ENCODE results near the gene NCL.
"Not testable (repeated sequence)": the region's sequence is repeated elsewhere in the genome, so short reads cannot be mapped to it uniquely, and the experiment has no call there.

The NCL gene

DNA sequence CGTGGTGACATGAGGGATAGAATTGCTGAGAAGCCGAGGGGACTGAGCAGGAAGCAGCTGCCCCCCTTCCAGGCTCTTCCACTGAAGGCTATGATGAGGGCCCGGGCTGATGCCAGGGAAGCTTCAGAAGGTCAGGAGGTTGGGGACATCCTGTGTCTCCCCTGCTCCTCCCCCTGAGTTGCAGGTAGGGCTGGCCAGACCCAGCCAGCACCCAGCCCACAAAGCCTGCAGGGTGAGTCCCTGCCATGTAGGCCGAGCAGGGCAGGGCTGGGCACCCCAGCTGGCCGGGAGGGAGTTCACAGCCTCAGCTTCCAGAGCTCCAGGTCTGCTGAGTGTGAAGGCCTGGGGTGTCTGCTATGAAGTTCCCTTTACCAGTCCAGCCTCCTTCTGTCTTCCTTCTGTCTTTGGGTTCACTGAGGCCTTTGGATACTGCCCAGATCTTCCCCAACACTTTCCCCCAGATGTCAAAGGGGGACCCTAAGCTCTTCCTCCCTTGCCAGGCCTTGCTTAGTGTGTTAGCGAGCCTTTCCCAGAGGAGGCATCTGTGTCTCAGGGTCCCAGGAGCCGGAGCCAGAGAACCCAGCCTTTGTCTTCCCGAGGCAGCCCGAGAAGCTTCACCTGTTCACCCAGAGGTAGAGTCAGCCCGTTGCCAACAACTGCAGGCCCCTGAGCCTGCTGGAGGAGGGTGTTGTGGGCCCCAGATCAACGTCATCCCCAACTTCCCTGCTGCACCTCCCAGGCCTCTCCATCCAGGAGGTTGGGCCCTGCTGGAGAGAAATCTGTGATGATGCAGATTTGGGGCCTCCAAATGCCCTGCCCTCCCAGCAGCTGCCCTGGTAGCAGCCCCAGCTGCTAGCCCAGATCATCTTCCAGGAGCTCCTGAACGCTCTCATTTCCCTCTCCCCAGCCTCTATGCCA is 3.6 kb upstream of the NCL start:
- DNase-seq, result no peak

GRCh38 chr2:231467016-231467545 is 2.8 kb upstream of the NCL start:
- no peak for DNase-seq

- DNase-seq, result peak; percentile 94
Observed at GRCh38 chr2:231464576-231465540, 574 bp upstream of the NCL start.

- DNase-seq, result no peak
Observed at GRCh38 chr2:231462729-231463465, 1.4 kb downstream of the NCL start.

DNA sequence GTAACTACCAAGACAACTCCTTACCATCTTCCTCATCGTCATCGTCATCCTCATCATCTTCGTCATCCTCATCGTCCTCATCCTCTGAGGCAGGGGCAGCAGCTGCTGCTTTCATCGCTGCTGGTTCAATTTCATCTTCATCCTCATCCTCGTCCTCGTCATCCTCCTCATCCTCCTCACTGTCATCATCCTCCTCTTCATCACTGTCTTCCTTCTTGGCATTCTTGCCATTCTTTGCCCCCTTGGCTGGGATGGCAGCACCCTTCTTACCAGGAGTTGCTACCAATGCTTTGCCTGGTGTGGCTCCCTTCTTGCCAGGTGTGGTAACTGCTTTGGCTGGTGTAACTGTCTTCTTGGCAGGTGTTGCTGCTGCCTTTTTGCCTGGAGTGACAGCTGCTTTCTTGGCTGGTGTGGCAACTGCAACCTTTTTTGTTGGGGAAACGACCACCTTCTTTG is 2.7 kb downstream of the NCL start:
- no peak for DNase-seq

DNA sequence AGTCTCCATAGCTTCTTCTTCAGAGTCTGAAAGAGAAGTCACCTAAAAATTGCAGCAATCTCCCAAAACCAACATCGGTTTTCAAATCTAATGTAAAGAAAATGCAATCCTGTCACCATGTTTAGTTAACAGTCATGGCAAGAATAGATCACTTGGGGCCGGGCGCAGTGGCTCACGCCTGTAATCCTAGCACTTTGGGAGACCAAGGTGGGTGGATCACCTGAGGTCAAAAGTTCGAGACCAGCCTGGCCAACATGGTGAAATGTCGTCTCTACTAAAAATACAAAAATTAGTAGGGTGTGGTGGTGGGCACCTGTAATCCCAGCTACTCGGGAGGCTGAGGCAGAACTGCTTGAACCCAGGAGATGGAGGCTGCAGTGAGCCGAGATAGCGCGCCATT is 3.4 kb downstream of the NCL start:
- not testable (repeated sequence) for DNase-seq

DNA sequence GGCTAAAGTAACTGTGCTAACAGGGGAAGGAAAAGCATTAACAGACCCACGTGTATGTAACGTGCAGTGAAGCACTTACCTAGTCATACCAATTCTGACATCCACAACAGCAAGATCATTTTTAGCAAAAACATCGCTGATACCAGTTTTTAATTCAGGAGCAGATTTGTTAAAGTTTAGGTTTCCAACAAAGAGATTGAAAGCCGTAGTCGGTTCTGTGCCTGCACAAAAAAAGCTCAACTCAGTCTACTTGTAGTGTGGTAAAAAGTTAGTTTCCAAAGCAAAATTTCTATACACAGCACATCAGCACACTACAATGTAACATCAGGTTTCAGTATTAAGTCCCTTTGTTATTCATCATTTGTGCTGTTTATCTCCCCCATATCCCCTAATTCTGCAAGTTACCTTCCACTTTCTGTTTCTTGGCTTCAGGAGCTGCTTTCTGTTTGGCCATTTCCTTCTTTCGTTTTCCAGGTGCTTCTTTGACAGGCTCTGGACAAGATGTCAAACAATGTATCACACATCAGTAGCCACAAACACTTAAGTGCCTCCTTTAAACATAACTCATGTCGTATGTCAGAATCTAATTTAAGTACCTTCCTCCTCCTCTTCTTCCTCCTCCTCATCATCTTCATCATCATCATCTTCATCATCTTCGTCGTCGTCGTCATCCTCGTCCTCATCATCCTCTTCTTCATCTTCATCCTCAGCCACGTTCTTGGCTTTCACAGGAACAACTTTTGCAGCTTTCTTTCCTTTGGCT is 4.0 kb downstream of the NCL start:
- DNase-seq, result no peak

DNA sequence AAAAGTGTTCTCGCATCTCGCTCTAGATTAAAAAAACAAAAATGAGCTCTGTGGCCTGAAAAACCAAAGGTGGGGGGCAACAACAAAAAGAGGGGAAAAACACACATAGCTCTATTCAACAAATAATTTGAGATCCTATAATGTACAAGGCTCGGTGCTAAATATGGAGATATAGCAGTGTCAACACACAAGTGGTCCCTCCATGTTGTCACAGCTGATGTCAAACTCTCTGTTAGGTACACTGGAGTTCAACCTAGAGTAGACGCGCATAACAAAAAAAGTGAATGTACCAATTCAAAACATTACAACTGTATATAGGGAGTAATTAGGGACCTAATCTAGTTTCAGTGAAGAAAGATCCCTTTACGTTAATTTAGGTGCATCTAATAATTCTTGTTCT is 5.9 kb downstream of the NCL start:
- no peak for DNase-seq

GRCh38 chr2:231457101-231457500 is 7.2 kb downstream of the NCL start:
- DNase-seq, result no peak

GRCh38 chr2:231456295-231457004 is 7.8 kb downstream of the NCL start:
- DNase-seq, result no peak

DNA sequence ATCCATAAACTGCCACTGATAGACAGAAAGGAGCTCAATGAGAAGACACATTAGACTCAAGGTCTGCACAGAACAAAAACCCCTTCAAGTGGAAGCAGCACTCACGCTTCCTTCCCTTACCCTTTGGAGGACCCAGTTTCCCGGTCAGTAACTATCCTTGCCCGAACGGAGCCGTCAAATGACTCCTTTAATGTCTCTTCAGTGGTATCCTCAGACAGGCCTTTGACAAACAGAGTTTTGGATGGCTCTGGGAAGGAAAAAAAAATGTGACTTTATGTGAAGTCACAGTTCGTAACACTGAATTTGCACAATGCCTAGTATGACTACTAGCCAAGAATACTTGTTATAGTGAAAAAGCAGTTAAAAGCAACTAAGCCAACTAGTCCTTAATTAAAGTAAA is 8.4 kb downstream of the NCL start:
- no peak for DNase-seq

DNA sequence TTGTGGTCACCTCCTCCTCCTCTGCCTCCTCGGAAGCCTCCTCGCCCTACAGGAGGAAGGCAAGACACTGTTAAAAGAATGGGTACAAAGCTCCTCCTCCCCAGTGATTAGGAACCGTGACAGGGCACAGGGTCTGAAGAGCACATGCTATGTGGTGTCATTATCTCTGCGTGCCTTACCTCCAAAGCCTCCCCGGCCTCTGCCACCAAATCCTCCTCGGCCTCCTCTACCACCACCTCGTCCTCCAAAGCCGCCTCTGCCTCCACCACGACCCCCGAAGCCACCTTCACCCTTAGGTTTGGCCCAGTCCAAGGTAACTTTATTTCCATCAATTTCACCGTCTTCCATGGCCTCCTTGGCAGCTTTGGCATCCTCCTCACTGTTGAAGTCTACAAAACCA is 9.1 kb downstream of the NCL start:
- no peak for DNase-seq

DNA sequence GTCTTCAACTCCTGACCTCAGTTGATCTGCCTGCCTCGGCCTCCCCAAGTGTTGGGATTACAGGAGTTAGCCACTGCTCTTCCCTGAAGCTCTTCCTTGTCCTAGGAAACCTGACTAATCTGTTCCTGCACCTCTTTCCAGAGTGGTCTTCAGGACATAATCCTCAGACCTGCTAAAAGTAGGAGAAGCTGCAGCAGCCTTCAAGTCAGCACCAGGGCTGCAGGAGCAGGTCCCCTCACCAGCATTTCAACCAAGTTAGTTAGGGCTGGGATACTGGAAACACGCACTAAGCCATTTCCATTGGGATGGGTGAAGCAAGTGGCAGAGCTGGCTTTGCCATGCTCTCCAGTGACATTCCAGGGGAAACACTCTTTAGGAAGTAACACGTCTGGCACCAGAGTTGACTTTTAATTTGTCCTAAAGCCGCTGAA is 9.9 kb downstream of the NCL start:
- DNase-seq, result no peak

GRCh38 chr2:231452799-231453508 is 11.3 kb downstream of the NCL start:
- DNase-seq, result no peak

DNA sequence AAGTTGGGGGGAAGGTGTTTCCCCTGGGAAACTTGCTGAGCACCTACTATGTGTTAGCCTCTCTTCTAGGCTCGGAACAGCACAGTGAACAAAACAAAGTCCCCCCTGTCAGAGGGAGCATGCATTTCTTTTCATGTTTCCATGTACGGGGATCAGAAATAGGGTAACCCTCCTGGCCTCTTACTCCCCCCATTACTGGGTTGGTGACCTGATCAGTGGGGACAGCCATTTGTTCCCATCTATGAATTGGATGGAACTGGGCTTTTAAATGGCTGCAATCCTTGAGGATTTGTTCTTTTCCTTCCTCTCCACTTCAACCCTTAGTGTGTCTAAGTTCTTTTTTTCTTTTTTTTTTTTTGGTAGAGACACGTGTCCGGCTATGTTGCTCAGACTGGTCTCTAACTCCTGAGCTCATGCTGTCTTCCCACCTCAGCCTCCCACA is 13.7 kb downstream of the NCL start:
- DNase-seq, result no peak

GRCh38 chr2:231449503-231450054 is 14.7 kb downstream of the NCL start:
- DNase-seq, result no peak

- DNase-seq, result no peak
Observed at GRCh38 chr2:231436957-231437356, 27.3 kb downstream of the NCL start.

DNA sequence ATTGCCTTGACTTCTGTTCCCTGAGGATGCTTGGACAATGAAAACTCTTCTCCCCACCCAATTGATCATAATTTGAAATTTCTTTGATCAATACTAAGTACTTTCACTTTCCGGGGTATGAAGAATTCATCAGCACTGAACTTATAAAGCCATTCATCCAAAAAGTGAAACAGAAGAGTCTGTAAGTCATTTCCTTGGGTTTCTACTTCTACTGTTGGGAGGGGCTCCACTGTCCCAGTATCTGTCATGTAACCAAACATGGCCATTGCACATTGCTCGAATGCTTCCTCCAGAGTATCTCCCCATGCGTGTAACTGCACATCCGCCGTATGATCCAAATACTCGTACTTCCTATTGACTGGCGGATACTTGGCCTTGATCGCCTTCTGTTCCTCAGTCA is 30.3 kb downstream of the NCL start:
- no peak for DNase-seq

DNA sequence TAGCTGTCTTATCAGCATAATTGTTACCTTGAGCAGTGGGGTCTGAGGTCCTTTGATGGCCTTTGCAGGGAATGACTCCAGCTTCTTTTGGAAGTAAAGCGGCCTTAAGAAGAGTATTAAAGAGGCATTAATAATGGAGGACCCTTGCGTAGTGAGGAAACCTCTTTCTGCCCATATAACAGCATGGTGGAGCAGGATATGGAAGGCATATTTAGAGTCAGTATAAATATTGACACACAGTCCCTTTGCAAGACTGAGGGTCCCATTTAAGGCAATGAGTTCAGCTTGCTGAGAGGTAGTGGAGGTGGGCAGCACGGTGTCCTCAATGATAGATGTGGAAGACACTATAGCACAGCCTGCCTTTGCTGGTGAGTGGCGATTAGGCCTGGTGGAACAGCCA is 32.7 kb downstream of the NCL start:
- DNase-seq, result no peak

- not testable (repeated sequence) for DNase-seq
Observed at GRCh38 chr2:231430437-231430836, 33.8 kb downstream of the NCL start.

All from NCI-H2029 (cell line).